Right lobe of liver (tissue), 4 donors: Measurements from ENCODE around the gene MTCH1.

ENCODE experiments used
- POLR2A ChIP-seq: fragments of 450-650 bp; IDR thresholded peaks from one replicate; pipeline ENCODE4 v1.6.1; 2017; ENCODE audit warnings: antibody characterized with exemption, mild to moderate bottlenecking
- TF ChIP-seq, protein P1 (sequence below), 4 donors: fragments of 200-600 bp in 3 of 4; fragments of 450-650 bp in 1 of 4; IDR thresholded peaks; one replicate each; pipeline versions ENCODE4 v1.5.1 to v1.8.0; 2016 to 2022; ENCODE audit warnings: antibody characterized with exemption in 4 of 4, mild to moderate bottlenecking in 2 of 4
- donor health status: DM: no; HTN: no; CAD: no.
- donor health status: DM: no; HTN: no; CAD: no.
- donor health status: DM: no; HTN: yes; CAD: no.

DNA sequence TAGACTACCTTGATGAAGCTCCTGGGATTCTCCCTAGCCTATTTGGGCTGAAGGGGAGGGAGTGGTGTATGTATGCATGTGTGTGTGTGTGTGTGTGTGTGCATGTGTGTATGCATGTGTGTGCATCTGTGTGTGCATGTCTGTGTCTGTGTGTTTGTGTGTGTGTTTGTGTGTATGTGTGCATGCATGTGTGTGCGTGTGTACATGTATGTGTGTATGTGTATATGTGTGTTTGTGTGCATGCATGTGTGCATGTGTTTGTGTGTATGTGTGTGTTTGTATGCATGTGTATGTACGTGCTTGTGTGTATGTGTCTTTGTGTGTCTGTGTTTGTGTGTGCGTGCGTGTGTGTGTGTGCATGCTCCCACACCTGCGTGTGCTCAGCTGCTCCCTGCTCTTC lies 34.8 kb upstream of the MTCH1 start:
- TF ChIP-seq, protein P1, sequence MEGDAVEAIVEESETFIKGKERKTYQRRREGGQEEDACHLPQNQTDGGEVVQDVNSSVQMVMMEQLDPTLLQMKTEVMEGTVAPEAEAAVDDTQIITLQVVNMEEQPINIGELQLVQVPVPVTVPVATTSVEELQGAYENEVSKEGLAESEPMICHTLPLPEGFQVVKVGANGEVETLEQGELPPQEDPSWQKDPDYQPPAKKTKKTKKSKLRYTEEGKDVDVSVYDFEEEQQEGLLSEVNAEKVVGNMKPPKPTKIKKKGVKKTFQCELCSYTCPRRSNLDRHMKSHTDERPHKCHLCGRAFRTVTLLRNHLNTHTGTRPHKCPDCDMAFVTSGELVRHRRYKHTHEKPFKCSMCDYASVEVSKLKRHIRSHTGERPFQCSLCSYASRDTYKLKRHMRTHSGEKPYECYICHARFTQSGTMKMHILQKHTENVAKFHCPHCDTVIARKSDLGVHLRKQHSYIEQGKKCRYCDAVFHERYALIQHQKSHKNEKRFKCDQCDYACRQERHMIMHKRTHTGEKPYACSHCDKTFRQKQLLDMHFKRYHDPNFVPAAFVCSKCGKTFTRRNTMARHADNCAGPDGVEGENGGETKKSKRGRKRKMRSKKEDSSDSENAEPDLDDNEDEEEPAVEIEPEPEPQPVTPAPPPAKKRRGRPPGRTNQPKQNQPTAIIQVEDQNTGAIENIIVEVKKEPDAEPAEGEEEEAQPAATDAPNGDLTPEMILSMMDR (IDR thresholded peaks at IDR 0.05): no peak
- TF ChIP-seq POLR2A: no peak
